Calu3 (cell line): ENCODE measurements around the gene APOA1. TPM values are rescaled to one million over a fixed set of nuclear protein-coding genes. Genes with fewer than 3 reads are reported as not detected.
"Not testable (repeated sequence)": the region's sequence is repeated elsewhere in the genome, so short reads cannot be mapped to it uniquely, and the experiment has no call there.

Experiments used
- BruUV-seq: library from RNA; stranded (reverse); fragments of 400-500 nt; replicated peaks from 2 replicates; lab custom pipeline; 2021; lab: Mats Ljungman, UMichigan
- CTCF ChIA-PET: fragments of 300-600 bp; sonication (Branson Sonifier 250); formaldehyde crosslinking; loops from one replicate; lab custom pipeline; 2022; ENCODE audit warnings: antibody characterized with exemption; lab: Charles Lee
- DNase-seq: peaks from one replicate; pipeline ENCODE4 v3.0.0; 2022
- H3K27ac Mint-ChIP-seq: one replicate; pipeline ENCODE4 v1.8.0; 2022; ENCODE audit warnings: mixed read lengths; ENCODE audit not compliant: unreplicated experiment
- H3K27me3 Mint-ChIP-seq: one replicate; pipeline ENCODE4 v1.8.0; 2022; ENCODE audit warnings: mixed read lengths; ENCODE audit not compliant: unreplicated experiment
- H3K36me3 Mint-ChIP-seq: one replicate; pipeline ENCODE4 v1.8.0; 2022; ENCODE audit warnings: mild to moderate bottlenecking, moderate library complexity, mixed read lengths; ENCODE audit not compliant: insufficient read depth, unreplicated experiment
- H3K4me1 Mint-ChIP-seq: one replicate; pipeline ENCODE4 v1.8.0; 2022; ENCODE audit warnings: mild to moderate bottlenecking, low read depth, mixed read lengths; ENCODE audit not compliant: unreplicated experiment
- H3K4me3 Mint-ChIP-seq: one replicate; pipeline ENCODE4 v1.8.0; 2022; ENCODE audit warnings: mild to moderate bottlenecking, low read depth, moderate library complexity, mixed read lengths; ENCODE audit not compliant: unreplicated experiment
- H3K9me3 Mint-ChIP-seq: one replicate; pipeline ENCODE4 v1.8.0; 2022; ENCODE audit warnings: low read depth, mixed read lengths; ENCODE audit not compliant: unreplicated experiment
- CTCF ChIP-seq: fragments of 200-600 bp; IDR thresholded peaks from one replicate; pipeline ENCODE4 v1.8.0; 2022; ENCODE audit warnings: antibody characterized with exemption; ENCODE audit not compliant: unreplicated experiment
- intact Hi-C: fragments of 100-400 bp; cut with micrococcal nuclease; formaldehyde crosslinking; loops from one replicate; pipeline ENCODE4 v1.10.0; 2022; ENCODE audit not compliant: unreplicated experiment
- total RNA-seq: library from RNA; stranded (reverse); gene quantifications from 2 replicates; pipeline ENCODE4 v1.2.3, GENCODE V29; 2022

Gene APOA1
- total RNA-seq, 1 experiment from 2014 or later: not detected

- Mint-ChIP-seq H3K27ac (no peak overlapping the region), H3K27me3 (peaks cover 12% of the 10 kb centered on the region), H3K4me1 (peaks cover 8% of the 10 kb centered on the region), H3K36me3 (no peaks in the 10 kb centered on the region), H3K4me3 (no peak overlapping the region), H3K9me3 (no peaks in the 10 kb centered on the region)
- CTCF ChIA-PET: interaction anchor here (0.7 kb wide), 1 partner anchor 371 kb away, joined by 3 read pairs; the partner anchor contains the start of gene SIDT2
- no peak for DNase-seq
- no TSS peak for BruUV-seq
- TF ChIP-seq CTCF: no peak
- intact Hi-C loops: no loop called here
These were observed 29.7 kb downstream of the APOA1 start for GRCh38 chr11:116807601-116808261.

GRCh38 chr11:116804001-116804400 lies 33.4 kb downstream of the APOA1 start:
- Mint-ChIP-seq H3K36me3 (no peaks in the 10 kb centered on the region), H3K4me3 (no peak overlapping the region), H3K4me1 (peaks cover 8% of the 10 kb centered on the region), H3K9me3 (no peaks in the 10 kb centered on the region), H3K27ac (no peak overlapping the region), H3K27me3 (peaks cover 13% of the 10 kb centered on the region)
- no peak for TF ChIP-seq CTCF
- intact Hi-C loops: no loop called here
- CTCF ChIA-PET: no interaction called here
- BruUV-seq: no TSS peak
- no peak for DNase-seq

- H3K9me3 Mint-ChIP-seq, DNase-seq, H3K4me3 Mint-ChIP-seq, H3K36me3 Mint-ChIP-seq, BruUV-seq, CTCF ChIA-PET, H3K27ac Mint-ChIP-seq, intact Hi-C loops, H3K4me1 Mint-ChIP-seq: not testable (repeated sequence)
- H3K27me3 Mint-ChIP-seq: peaks cover 13% of the 10 kb centered on the region
These were observed 35.8 kb downstream of the APOA1 start for GRCh38 chr11:116801662-116802061.

GRCh38 chr11:116800610-116801009 lies 36.8 kb downstream of the APOA1 start:
- Mint-ChIP-seq H3K4me1 (no peaks in the 10 kb centered on the region), H3K9me3 (no peaks in the 10 kb centered on the region), H3K36me3 (no peaks in the 10 kb centered on the region), H3K27me3 (peaks cover 13% of the 10 kb centered on the region), H3K27ac (no peak overlapping the region), H3K4me3 (no peak overlapping the region)
- TF ChIP-seq CTCF: no peak
- DNase-seq: no peak
- intact Hi-C loops: no loop called here
- CTCF ChIA-PET: no interaction called here
- no TSS peak for BruUV-seq

- no TSS peak for BruUV-seq
- no peak for DNase-seq
- H3K27ac Mint-ChIP-seq: no peak overlapping the region
- H3K36me3 Mint-ChIP-seq: no peaks in the 10 kb centered on the region
- no peak for TF ChIP-seq CTCF
- H3K27me3 Mint-ChIP-seq: peaks cover 12% of the 10 kb centered on the region
- intact Hi-C loops: no loop called here
- H3K4me1 Mint-ChIP-seq: no peaks in the 10 kb centered on the region
- no peak overlapping the region for H3K4me3 Mint-ChIP-seq
- CTCF ChIA-PET: no interaction called here
- no peaks in the 10 kb centered on the region for H3K9me3 Mint-ChIP-seq
These were observed 39.1 kb downstream of the APOA1 start for GRCh38 chr11:116798368-116798767.
